ENCODE measurements around the gene RIMBP2. TPM values are rescaled to one million over a fixed set of nuclear protein-coding genes. Genes with fewer than 3 reads are reported as not detected.

RIMBP2 gene
- total RNA-seq, 4 donors from 2014 or later, result 0.22 to 1.4 (median 1.2) TPM; not detected in 1

DNA sequence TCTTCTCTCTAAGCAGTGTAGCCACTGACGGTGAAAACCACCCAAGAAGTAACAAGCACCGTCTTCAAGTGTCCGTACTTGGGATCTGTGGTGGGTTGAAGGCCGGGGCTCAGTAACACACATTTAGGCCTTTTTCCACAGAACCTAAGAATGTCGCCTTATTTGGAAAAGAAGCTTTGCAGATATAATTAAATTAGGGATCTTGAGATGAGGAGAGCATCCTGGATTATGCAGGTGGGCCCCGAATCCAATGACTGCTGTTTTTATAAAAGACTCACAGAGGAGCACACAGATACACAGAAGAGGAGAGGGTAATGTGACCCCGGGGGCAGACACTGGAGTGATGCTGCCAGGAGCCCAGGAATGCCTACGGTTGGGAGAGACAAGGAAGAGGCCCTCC lies 46.3 kb downstream of the RIMBP2 start:
- Histone ChIP-seq H3K27me3 (no peaks in the 10 kb centered on the region), H3K4me3 (no peak overlapping the region), H3K4me1 (no peaks in the 10 kb centered on the region), H3K27ac (no peak overlapping the region), H3K36me3 (no peaks in the 10 kb centered on the region), H3K9me3 (peaks cover 0 to 32% (median 0%) of the 10 kb centered on the region in 4 donors)
- WGBS, 2 donors, result 81 to 87% methylated on average over 8 of the region's 8 CpGs
- DNase-seq (ENCODE audit: low spot score in 2 of 2), result no peak
- TF ChIP-seq EP300 (IDR thresholded peaks at IDR 0.05) (no peak), POLR2A (IDR thresholded peaks at IDR 0.05) (no peak)
- TF ChIP-seq, protein P1, sequence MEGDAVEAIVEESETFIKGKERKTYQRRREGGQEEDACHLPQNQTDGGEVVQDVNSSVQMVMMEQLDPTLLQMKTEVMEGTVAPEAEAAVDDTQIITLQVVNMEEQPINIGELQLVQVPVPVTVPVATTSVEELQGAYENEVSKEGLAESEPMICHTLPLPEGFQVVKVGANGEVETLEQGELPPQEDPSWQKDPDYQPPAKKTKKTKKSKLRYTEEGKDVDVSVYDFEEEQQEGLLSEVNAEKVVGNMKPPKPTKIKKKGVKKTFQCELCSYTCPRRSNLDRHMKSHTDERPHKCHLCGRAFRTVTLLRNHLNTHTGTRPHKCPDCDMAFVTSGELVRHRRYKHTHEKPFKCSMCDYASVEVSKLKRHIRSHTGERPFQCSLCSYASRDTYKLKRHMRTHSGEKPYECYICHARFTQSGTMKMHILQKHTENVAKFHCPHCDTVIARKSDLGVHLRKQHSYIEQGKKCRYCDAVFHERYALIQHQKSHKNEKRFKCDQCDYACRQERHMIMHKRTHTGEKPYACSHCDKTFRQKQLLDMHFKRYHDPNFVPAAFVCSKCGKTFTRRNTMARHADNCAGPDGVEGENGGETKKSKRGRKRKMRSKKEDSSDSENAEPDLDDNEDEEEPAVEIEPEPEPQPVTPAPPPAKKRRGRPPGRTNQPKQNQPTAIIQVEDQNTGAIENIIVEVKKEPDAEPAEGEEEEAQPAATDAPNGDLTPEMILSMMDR (IDR thresholded peaks at IDR 0.05), result no peak

- H3K4me3 ChIP-seq, result no peak overlapping the region
- TF ChIP-seq, protein P1 (IDR thresholded peaks at IDR 0.05), result no peak
- TF ChIP-seq EP300 (IDR thresholded peaks at IDR 0.05) (no peak), POLR2A (IDR thresholded peaks at IDR 0.05) (no peak)
- no peaks in the 10 kb centered on the region for H3K36me3 ChIP-seq
- H3K9me3 ChIP-seq, result peaks cover 0 to 32% (median 0%) of the 10 kb centered on the region in 4 donors
- no peak overlapping the region for H3K27ac ChIP-seq
- DNase-seq (ENCODE audit: low spot score in 2 of 2), result no peak
- WGBS, 2 donors, result 74 to 76% methylated on average over 10 of the region's 10 CpGs
- H3K27me3 ChIP-seq, result no peaks in the 10 kb centered on the region
- H3K4me1 ChIP-seq, result no peaks in the 10 kb centered on the region
Measured at GRCh38 chr12:130669205-130669557, 46.9 kb downstream of the RIMBP2 start.

DNA sequence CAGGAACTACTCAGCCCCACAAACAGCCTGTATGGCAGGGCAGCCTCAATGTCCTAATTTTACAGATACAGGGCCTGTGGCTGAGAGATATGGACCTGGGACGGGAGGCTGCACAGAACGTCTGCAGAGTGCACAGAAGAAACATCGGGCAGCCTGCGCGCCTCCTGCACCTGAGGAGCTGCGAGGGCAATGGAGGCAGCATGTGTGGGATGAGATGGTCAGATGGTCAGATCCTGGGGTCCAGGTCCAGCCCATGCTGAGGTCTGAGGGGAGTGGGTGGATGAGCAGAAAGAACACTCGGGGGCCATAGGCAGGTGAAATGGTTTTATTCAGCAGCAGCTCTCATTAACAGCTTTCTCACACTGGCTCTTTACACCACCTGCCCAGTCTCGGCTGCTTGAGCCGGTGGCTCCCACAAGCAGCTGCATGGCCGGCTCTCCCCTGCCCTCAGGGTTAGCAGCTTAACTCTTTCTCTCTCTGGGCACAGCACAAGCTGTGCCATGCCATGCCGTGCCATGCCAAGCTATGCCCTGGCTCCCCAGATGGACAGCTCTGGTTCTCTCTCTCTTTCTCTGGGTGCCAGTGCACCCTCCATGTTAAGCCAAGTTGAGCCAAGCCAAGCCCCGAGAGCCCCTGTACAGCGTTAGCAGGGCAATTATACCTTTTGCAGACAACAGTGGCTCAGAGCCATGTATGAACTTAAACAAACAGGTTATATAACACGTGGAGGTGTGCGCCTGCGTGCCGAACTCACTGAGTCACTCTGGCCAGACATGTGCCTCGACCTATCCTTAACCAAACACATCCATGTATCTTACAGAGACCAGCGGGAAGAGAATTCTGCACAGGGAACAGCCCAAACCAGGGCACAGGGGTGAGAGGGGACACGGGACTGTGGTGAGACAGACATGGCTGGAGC lies 47.6 kb downstream of the RIMBP2 start:
- Histone ChIP-seq H3K36me3 (no peaks in the 10 kb centered on the region), H3K27me3 (no peaks in the 10 kb centered on the region), H3K9me3 (peaks cover 0 to 32% (median 0%) of the 10 kb centered on the region in 4 donors), H3K27ac (no peak overlapping the region), H3K4me3 (no peak overlapping the region), H3K4me1 (no peaks in the 10 kb centered on the region)
- WGBS, 2 donors, result 87 to 89% methylated on average over 20 of the region's 20 CpGs
- no peak for DNase-seq (ENCODE audit: low spot score in 2 of 2)
- TF ChIP-seq POLR2A (IDR thresholded peaks at IDR 0.05) (no peak), EP300 (IDR thresholded peaks at IDR 0.05) (no peak)
- TF ChIP-seq, protein P1 (IDR thresholded peaks at IDR 0.05), result no peak

DNA sequence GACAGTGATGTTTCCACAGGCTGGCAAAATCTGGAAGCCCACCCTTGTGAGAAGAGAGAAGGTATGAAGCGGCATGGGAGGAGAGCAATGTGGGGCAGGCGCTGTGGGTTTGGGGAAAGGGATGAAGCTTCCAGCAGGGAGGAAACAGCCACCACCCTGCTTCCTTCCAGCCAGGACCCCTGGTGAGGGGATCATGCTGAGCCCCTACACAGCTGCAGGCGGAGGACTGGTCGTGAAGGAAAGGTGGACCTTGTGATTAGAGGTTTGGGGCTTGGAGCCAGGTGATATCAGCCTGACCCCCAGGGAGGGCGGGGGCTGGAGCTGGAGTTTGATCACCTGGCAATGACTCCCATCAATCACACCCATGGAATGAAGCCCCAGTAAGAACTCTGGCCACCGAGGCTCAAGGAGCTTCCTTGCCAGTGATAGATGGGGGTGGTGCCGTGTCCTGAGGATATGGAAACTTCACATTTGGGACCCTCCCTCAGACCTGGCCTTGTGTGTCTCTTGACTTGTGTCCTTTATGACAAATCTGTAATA lies 48.6 kb downstream of the RIMBP2 start:
- H3K9me3 ChIP-seq, result peaks cover 0 to 32% (median 0%) of the 10 kb centered on the region in 4 donors
- no peaks in the 10 kb centered on the region for H3K27me3 ChIP-seq
- no peaks in the 10 kb centered on the region for H3K4me1 ChIP-seq
- 80 to 82% methylated on average over 7 of the region's 7 CpGs for WGBS, 2 donors
- no peaks in the 10 kb centered on the region for H3K36me3 ChIP-seq
- TF ChIP-seq POLR2A (IDR thresholded peaks at IDR 0.05) (no peak), EP300 (IDR thresholded peaks at IDR 0.05) (no peak)
- TF ChIP-seq, protein P1 (IDR thresholded peaks at IDR 0.05), result no peak
- no peak overlapping the region for H3K4me3 ChIP-seq
- no peak overlapping the region for H3K27ac ChIP-seq
- DNase-seq (ENCODE audit: low spot score in 2 of 2), result no peak

- no peak for DNase-seq (ENCODE audit: low spot score in 2 of 2)
- Histone ChIP-seq H3K27ac (no peak overlapping the region), H3K4me3 (no peak overlapping the region), H3K36me3 (no peaks in the 10 kb centered on the region), H3K9me3 (peaks cover 0 to 32% (median 0%) of the 10 kb centered on the region in 4 donors), H3K4me1 (no peaks in the 10 kb centered on the region), H3K27me3 (no peaks in the 10 kb centered on the region)
- no peak for TF ChIP-seq POLR2A (IDR thresholded peaks at IDR 0.05)
- TF ChIP-seq, protein P1 (IDR thresholded peaks at IDR 0.05), result no peak
- no peak for TF ChIP-seq EP300 (IDR thresholded peaks at IDR 0.05)
- 67 to 83% methylated on average over 1 of the region's 1 CpG for WGBS, 2 donors
Measured at GRCh38 chr12:130666645-130667044, 49.5 kb downstream of the RIMBP2 start.

Data from tibial nerve (tissue), 4 donors.